ENCODE data around the gene SELENON.
A peak's percentile ranks its signal among the peaks of the same experiment; 100 is the strongest.

SELENON gene

GRCh38 chr1:25771221-25772114, 28.5 kb upstream of the SELENON start:
- Histone ChIP-seq H3K4me2 (peak overlapping the region; percentile 56), H4K20me1 (ENCODE audit: insufficient read depth) (no peaks in the 10 kb centered on the region), H3K4me1 (ENCODE audit: low read depth, poor library complexity, severe bottlenecking) (peaks cover 87% of the 10 kb centered on the region), H3K79me2 (ENCODE audit: insufficient read depth, low read depth) (no peaks in the 10 kb centered on the region), H2AFZ (ENCODE audit: low read depth) (no peak overlapping the region), H3K27ac (peak overlapping the region; percentile 97), H3K27me3 (ENCODE audit: insufficient read depth, low read depth) (no peaks in the 10 kb centered on the region), H3K9ac (peak overlapping the region; percentile 22; the same call in 1 of the 2 replicates), H3K36me3 (ENCODE audit: insufficient read depth) (no peaks in the 10 kb centered on the region), H3K4me3 (IDR thresholded peaks at IDR 0.05; ENCODE audit: insufficient read depth, low read depth, low read length) (no peak overlapping the region)
- TF ChIP-seq CTCF (conservative IDR thresholded peaks at IDR 0.05; ENCODE audit: low read depth, low read length): no peak

DNA sequence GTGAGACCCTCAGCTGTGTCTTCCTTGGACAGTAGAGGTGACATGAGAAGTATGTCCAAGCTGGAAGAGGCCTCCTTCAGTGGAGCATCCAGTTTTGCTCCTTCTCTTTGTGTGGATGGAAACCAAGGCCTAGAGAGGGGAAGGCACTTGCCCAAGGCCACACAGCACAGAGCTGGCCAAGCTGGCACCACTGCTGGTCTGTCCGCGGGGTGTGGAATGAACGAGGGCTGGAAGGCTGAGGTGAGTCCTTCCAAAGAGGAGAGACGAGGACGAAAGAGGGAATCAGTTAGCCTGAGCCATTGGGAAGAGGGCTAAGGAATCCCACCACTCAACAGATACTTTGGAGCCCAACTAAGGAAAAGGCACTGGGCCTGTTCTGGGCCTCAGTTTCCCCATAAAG, 27.8 kb upstream of the SELENON start:
- Histone ChIP-seq H3K9ac (peak overlapping the region; percentile 22; the same call in 1 of the 2 replicates), H3K4me2 (peak overlapping the region; percentile 56), H3K4me1 (ENCODE audit: low read depth, poor library complexity, severe bottlenecking) (peaks cover 90% of the 10 kb centered on the region), H2AFZ (ENCODE audit: low read depth) (no peak overlapping the region), H3K4me3 (IDR thresholded peaks at IDR 0.05; ENCODE audit: insufficient read depth, low read depth, low read length) (no peak overlapping the region), H3K79me2 (ENCODE audit: insufficient read depth, low read depth) (no peaks in the 10 kb centered on the region), H3K36me3 (ENCODE audit: insufficient read depth) (no peaks in the 10 kb centered on the region), H3K27ac (peak overlapping the region; percentile 97), H3K27me3 (ENCODE audit: insufficient read depth, low read depth) (no peaks in the 10 kb centered on the region), H4K20me1 (ENCODE audit: insufficient read depth) (no peaks in the 10 kb centered on the region)
- TF ChIP-seq CTCF (conservative IDR thresholded peaks at IDR 0.05; ENCODE audit: low read depth, low read length): no peak

- Histone ChIP-seq H3K9ac (peak overlapping the region; percentile 9; the same call in 1 of the 2 replicates), H3K4me3 (IDR thresholded peaks at IDR 0.05; ENCODE audit: insufficient read depth, low read depth, low read length) (no peak overlapping the region), H3K27me3 (ENCODE audit: insufficient read depth, low read depth) (no peaks in the 10 kb centered on the region), H3K27ac (peak overlapping the region; percentile 97), H3K36me3 (ENCODE audit: insufficient read depth) (no peaks in the 10 kb centered on the region), H4K20me1 (ENCODE audit: insufficient read depth) (no peaks in the 10 kb centered on the region), H3K79me2 (ENCODE audit: insufficient read depth, low read depth) (no peaks in the 10 kb centered on the region), H3K4me1 (ENCODE audit: low read depth, poor library complexity, severe bottlenecking) (peaks cover 91% of the 10 kb centered on the region), H2AFZ (ENCODE audit: low read depth) (no peak overlapping the region), H3K4me2 (peak overlapping the region; percentile 97)
- TF ChIP-seq CTCF (conservative IDR thresholded peaks at IDR 0.05; ENCODE audit: low read depth, low read length): no peak
Observed at GRCh38 chr1:25772692-25773245, 27.2 kb upstream of the SELENON start.

DNA sequence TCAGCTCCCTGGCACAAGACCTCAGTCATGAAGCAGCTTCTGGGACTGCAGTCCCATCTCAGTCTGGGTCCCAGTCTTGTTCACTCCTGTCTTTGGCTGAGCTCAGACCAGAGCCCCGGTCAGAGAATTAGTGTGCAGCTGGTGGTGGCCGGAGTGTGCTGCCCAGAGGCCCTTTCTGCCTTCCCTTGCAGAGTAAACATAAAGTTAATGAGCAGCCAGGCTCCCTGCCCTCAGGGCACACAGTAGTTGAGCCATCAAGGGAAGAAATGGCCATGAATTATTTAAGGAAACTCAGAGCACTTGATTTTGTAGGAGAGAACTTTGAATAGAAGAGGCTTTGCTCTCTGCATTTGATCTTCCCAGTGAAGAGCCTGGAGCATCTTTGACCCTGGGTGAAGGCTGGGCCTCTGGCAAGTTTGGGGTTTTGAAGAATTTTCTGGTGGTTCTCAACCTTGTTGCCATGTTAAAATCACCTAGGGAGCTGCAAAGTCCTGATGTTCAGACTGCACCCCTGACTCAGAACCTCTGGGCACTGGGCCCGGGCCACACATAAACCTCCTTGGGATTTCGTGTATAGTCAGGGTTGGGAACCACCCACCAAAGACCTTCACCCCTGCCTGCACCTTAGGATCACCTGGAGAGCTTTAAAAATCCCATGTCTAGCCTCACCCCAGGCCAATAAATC, 26.4 kb upstream of the SELENON start:
- Histone ChIP-seq H3K27ac (peak overlapping the region; percentile 97), H3K79me2 (ENCODE audit: insufficient read depth, low read depth) (no peaks in the 10 kb centered on the region)

More for the DNA sequence above, 26.4 kb upstream of the SELENON start:
- Histone ChIP-seq H3K27me3 (ENCODE audit: insufficient read depth, low read depth) (no peaks in the 10 kb centered on the region), H3K4me1 (ENCODE audit: low read depth, poor library complexity, severe bottlenecking) (peaks cover 94% of the 10 kb centered on the region), H3K4me3 (IDR thresholded peaks at IDR 0.05; ENCODE audit: insufficient read depth, low read depth, low read length) (peak overlapping the region; percentile 31), H3K36me3 (ENCODE audit: insufficient read depth) (no peaks in the 10 kb centered on the region), H3K4me2 (peak overlapping the region; percentile 97), H3K9ac (peak overlapping the region; percentile 73), H4K20me1 (ENCODE audit: insufficient read depth) (no peaks in the 10 kb centered on the region), H2AFZ (ENCODE audit: low read depth) (no peak overlapping the region)
- TF ChIP-seq CTCF (conservative IDR thresholded peaks at IDR 0.05; ENCODE audit: low read depth, low read length): no peak

Data from KMS-11 (cell line).